GM18868 (cell line): ENCODE results near the gene MAN1A2.

ENCODE experiments used
- ATAC-seq: cut with Tn5 transposase; IDR thresholded peaks from one replicate; pipeline ENCODE4 v1.9.1; 2021; ENCODE audit warnings: mild to moderate bottlenecking, moderate library complexity; ENCODE audit not compliant: unreplicated experiment

The MAN1A2 gene

GRCh38 chr1:117481410-117481809 lies 114.2 kb downstream of the MAN1A2 start:
- ATAC-seq = no peak

DNA sequence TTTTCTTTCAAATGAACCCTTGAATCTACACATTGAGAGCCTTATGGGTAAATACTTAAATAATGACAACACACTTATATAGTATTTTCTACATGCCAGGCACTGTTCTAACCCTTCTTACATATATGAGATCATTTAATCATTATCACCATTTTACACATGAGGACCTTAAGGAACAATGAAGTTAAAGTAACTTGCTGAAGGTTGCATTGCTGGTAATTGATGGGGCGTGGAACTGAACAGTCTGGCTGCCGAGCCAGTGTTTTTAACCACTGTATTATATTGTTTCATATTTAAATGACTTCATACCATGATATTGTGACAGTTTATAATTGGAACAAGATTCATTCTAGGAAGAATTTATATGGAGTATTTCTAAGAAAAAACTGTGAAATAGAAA lies 126.7 kb downstream of the MAN1A2 start:
- no peak for ATAC-seq

DNA sequence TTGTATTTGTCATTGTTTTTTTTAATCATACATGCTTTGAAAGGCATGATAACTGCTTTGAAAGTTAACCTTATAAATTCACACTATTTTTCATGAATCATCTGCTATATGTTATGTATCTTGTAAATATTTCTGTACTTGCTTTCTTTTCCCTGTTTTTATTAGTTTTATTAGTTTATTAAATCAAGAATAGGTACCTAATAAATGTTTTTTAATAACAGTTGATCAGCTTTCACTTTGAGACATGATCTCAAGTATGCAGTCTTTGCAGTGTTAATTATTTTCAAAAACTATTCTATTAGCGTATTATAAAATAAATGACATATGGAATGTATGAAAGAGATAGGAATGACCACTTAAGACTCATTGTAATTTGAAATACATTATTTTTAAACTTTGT lies 127.8 kb downstream of the MAN1A2 start:
- ATAC-seq = no peak

- no peak for ATAC-seq
Observed at GRCh38 chr1:117499071-117499470, 131.8 kb downstream of the MAN1A2 start.

- ATAC-seq = no peak
Observed at GRCh38 chr1:117500584-117500983, 133.3 kb downstream of the MAN1A2 start.

- no peak for ATAC-seq
Observed at GRCh38 chr1:117501281-117501680, 134.0 kb downstream of the MAN1A2 start.

GRCh38 chr1:117511273-117511672 lies 144.0 kb downstream of the MAN1A2 start:
- no peak for ATAC-seq

- no peak for ATAC-seq
Observed at GRCh38 chr1:117512728-117513321, 145.6 kb downstream of the MAN1A2 start.

- no peak for ATAC-seq
Observed at GRCh38 chr1:117523111-117523510, 155.9 kb downstream of the MAN1A2 start.

DNA sequence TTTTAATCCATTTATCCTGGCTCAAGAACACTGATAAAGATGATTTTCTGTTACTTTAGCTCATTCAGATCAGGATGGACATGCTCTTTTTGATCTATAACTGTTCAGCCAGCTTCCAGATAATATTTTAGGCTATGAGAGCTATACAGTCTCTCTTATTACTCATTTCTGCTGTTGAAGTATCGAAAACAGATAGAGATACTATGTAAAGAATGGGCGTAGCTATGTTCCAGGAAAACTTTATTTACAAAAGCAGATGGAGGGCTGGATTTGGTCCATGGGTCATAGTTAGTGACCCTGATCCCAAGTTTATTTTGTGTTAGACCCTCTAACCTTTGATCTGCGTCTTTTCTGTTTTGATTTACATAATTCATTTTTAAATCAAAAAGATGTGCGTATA lies 159.8 kb downstream of the MAN1A2 start:
- no peak for ATAC-seq

DNA sequence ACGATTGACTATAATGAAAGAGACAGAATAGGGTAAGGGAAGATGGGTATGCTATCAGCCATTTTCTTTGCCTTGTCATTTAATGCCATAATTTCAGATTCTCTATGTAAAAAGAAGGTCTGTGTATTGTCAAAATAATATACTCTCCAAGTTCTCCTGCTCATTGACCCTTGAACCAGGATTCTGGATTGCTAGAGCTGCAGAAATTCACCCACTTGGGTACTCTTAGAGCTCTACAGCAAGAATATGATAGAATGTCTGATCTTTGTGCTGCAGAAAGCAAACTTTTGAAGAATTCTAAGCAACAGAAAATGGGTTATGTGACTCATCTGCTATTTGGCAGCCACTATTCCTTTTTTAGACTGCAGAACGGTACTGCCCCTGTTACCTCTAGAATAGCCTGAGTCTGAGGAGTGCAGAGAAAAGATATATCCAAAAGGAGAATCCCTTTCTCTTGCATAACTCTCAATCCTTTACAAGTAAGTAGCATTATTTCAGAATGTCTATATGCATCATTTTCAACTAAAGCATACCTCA lies 160.4 kb downstream of the MAN1A2 start:
- ATAC-seq = no peak

DNA sequence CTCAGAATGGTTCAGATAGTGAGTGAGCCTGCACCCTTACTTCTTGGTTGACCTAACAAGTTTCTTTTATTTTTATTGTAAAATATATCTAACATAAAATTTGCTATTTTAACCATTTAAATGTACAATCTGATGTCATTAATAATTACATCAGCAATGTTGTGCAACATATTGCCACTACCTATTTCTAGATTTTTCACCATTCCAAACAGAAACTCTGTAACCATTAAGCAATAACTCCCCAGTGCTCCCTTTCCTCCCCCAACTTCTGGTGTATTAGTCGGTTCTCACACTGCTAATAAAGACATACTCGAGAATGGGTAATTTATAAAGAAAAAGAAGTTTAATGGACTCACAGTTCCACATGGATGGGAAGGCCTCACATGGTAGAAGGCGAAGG lies 162.4 kb downstream of the MAN1A2 start:
- no peak for ATAC-seq

DNA sequence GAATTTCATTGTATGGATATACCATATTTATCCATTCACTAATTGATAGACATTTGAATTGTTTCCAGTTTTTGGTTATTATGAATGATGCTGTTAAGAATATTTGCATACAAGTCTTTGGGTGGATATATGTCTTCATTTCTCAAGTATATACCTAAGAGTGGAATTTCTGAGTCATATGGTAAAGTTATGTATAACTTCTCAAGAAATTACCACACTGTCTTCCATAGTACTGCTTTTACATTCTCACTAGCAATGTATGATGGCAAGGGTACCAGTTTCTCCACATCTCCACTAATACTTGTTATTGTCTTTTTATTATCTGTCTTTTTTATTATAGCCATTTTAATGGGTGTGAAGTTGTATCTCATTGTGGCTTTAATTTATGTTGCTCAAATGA lies 164.0 kb downstream of the MAN1A2 start:
- ATAC-seq = no peak

DNA sequence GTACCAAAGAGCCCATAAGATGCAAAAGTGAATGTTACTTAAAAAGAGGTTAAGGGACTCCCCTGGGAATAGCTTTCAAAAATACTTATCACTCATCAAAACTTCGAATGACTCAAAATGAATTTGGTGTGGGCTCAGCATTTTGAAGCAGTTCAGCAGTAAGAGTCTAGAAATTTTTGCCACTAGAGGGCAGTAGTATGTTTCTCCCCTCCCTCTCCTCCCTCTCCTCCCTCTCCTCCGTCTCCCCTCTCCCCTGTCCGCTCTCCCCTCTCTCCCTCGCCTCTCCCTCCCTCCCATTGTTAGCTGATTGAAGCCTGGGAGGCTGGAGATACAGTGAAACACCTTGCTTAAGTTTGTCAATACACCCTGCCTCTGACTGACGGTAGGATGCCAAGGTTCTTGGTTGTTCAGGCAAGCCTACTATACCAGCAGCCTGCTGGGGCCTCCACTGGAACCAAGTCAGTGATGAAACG lies 167.8 kb downstream of the MAN1A2 start:
- ATAC-seq = peak; percentile 82

DNA sequence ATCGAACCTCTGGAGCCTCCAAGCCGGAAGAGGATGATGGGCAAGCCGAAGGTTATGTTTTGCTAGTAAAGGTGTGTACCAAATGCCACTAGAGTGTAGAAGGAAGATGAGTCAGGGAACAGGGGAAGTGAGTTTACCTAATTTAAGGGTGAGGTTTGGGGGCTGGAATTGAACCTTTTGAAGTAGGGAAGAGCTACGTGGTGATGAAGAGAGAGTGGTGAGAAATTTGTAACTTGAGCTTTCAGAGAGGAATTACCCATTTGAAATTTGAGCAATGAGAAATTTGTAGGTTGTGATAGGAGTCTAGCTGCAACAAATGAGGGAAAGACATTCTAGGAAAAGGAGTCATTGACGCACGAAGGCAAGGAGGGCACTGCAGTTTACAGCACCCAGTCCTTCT lies 168.6 kb downstream of the MAN1A2 start:
- no peak for ATAC-seq

- ATAC-seq = no peak
Observed at GRCh38 chr1:117537291-117537920, 170.2 kb downstream of the MAN1A2 start.

- ATAC-seq = no peak
Observed at GRCh38 chr1:117540532-117540931, 173.3 kb downstream of the MAN1A2 start.

DNA sequence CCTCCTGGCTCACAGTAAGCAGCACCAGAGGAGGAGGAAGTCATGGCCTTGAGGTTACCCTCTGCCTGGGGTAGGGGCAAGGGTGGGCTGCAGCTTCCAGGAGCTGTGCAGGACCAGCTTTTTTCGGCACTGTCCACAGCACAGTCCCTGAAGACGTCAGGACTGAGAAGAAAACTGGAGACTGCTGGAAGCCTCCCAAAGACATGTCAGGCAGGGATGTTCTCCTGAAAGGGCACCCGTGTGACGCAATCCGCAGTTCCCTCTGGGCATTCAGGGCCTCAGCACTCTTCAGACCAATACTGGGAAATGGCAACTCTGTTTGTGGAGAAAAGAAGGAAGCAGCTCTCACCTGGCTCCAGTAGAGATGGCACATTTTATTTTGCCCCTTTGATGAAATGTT lies 173.8 kb downstream of the MAN1A2 start:
- ATAC-seq = no peak

GRCh38 chr1:117541585-117541984 lies 174.3 kb downstream of the MAN1A2 start:
- no peak for ATAC-seq

DNA sequence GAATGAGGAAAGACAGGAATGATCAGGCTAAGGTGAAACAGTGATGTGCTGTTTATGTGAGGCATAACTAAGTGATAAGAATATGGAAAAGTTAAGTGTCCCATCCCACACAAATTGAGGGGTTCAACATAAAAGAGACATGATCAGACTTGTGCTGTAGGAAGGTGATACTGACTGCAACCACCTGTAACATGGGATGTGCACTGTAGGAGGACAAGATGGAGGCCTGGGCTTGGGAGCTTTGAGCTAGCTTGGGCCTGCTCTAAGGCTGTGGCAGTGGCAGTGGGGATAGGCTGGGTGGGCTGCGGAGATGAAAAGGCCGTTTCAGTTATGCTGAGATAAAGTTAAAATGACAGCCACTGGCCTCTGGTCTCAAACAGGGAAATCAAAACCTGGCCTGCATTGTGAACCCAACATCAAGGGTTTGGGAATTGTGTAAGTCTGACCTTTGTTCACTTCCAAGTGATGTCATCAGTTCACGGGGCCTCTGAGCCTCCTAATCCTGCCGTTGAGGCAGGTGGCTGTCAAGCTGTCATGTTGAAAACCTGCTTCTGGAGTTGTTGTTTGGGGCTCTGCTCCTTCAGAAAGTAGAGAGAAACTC lies 177.4 kb downstream of the MAN1A2 start:
- no peak for ATAC-seq

DNA sequence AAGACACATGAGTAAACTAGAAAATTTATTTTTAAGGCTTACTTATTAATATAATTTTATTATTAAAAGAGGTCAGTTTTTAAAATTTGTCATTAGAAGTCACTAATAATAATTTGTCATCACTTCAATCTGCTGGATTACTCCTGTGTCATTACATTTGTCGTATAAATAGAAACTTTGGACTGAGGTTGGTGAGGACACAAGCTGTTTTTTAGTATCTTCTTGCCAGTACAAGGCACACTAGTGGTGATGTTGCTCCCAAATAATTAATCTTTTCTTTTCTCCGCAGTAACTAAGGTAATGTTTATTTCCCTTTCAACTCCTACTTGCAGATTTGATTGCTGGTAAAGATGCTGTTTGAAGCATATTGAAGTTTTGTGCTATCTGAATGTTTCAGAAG lies 179.2 kb downstream of the MAN1A2 start:
- ATAC-seq = no peak

GRCh38 chr1:117553471-117553870 lies 186.2 kb downstream of the MAN1A2 start:
- ATAC-seq = no peak
